NCI-H1105 (cell line): ENCODE results near the gene SLC16A5.
A peak's percentile ranks its signal among the peaks of the same experiment; 100 is the strongest.

ENCODE experiments used
- DNase-seq: peaks from one replicate; lab custom pipeline; 2025; lab: John Stamatoyannopoulos, UW

Gene SLC16A5

GRCh38 chr17:75087182-75087557 is 584 bp upstream of the SLC16A5 start:
- DNase-seq, result no peak

GRCh38 chr17:75088465-75089417 is 987 bp downstream of the SLC16A5 start:
- DNase-seq, result no peak

- no peak for DNase-seq
Measured at GRCh38 chr17:75090871-75091854, 3.4 kb downstream of the SLC16A5 start.

GRCh38 chr17:75091855-75092327 is 4.1 kb downstream of the SLC16A5 start:
- no peak for DNase-seq

- no peak for DNase-seq
Measured at GRCh38 chr17:75093548-75094158, 5.9 kb downstream of the SLC16A5 start.

GRCh38 chr17:75094871-75095399 is 7.2 kb downstream of the SLC16A5 start:
- no peak for DNase-seq

GRCh38 chr17:75096082-75096625 is 8.4 kb downstream of the SLC16A5 start:
- no peak for DNase-seq

GRCh38 chr17:75097865-75098264 is 10.1 kb downstream of the SLC16A5 start:
- no peak for DNase-seq

- no peak for DNase-seq
Measured at GRCh38 chr17:75098861-75099260, 11.1 kb downstream of the SLC16A5 start.

- no peak for DNase-seq
Measured at GRCh38 chr17:75099881-75100595, 12.3 kb downstream of the SLC16A5 start.

GRCh38 chr17:75102385-75102821 is 14.6 kb downstream of the SLC16A5 start:
- DNase-seq, result no peak

- DNase-seq, result no peak
Measured at GRCh38 chr17:75103601-75104554, 16.1 kb downstream of the SLC16A5 start.

- peak; percentile 35 for DNase-seq
Measured at GRCh38 chr17:75105126-75106080, 17.6 kb downstream of the SLC16A5 start.

GRCh38 chr17:75108193-75108592 is 20.4 kb downstream of the SLC16A5 start:
- no peak for DNase-seq

GRCh38 chr17:75109046-75109406 is 21.3 kb downstream of the SLC16A5 start:
- no peak for DNase-seq

- peak; percentile 68 for DNase-seq
Measured at GRCh38 chr17:75109407-75110233, 21.9 kb downstream of the SLC16A5 start, which contains the start of gene ARMC7. ARMC7 (plus strand) TSS chr17:75109969; CDS start chr17:75110289, 320 bp downstream.

- no peak for DNase-seq
Measured at GRCh38 chr17:75110234-75110937, 22.6 kb downstream of the SLC16A5 start.
